A673 (cell line): ENCODE results near the gene SCTR. TPM values are rescaled to one million over a fixed set of nuclear protein-coding genes. Genes with fewer than 3 reads are reported as not detected.

Experiments
- BruUV-seq: library from RNA; stranded (reverse); fragments of 400-500 nt; replicated peaks from 2 replicates; lab custom pipeline; 2021; lab: Mats Ljungman, UMichigan
- CTCF ChIA-PET: fragments of 300-600 bp; sonication (Branson Sonifier 250); formaldehyde crosslinking; loops from one replicate; lab custom pipeline; 2022; ENCODE audit warnings: antibody characterized with exemption; lab: Charles Lee
- POLR2A ChIA-PET: fragments of 300-600 bp; sonication (Branson Sonifier 250); formaldehyde crosslinking; loops from one replicate; lab custom pipeline; 2022; ENCODE audit warnings: antibody characterized with exemption; ENCODE audit not compliant: low non-redundant PET; lab: Charles Lee
- DNase-seq: peaks from one replicate; pipeline ENCODE4 v3.0.0-alpha.2; 2015; ENCODE audit warnings: low spot score
- H3K27ac ChIP-seq: fragments of 200-600 bp; sonication (generic); 2 replicates; pipeline ENCODE4 v1.5.1; 2016; ENCODE audit warnings: mixed run types, low read depth, mild to moderate bottlenecking, mixed read lengths, antibody characterized with exemption, low read length; ENCODE audit not compliant: poor library complexity, severe bottlenecking
- H3K27me3 ChIP-seq: fragments of 200-600 bp; sonication (generic); replicated peaks from 2 replicates; pipeline ENCODE4 v1.6.1; 2017; ENCODE audit warnings: mixed run types, low read depth, mild to moderate bottlenecking, mixed read lengths, antibody characterized with exemption, low read length; ENCODE audit not compliant: insufficient read depth, poor library complexity
- H3K36me3 ChIP-seq: fragments of 200-600 bp; sonication (generic); 2 replicates; pipeline ENCODE4 v1.6.1; 2016; ENCODE audit warnings: mixed run types, mild to moderate bottlenecking, mixed read lengths, antibody characterized with exemption, low read length; ENCODE audit not compliant: insufficient read depth, poor library complexity, severe bottlenecking
- H3K4me1 ChIP-seq: fragments of 200-600 bp; sonication (generic); 2 replicates; pipeline ENCODE4 v1.6.1; 2017; ENCODE audit warnings: mixed run types, mild to moderate bottlenecking, mixed read lengths, antibody characterized with exemption, low read length; ENCODE audit not compliant: insufficient read depth, poor library complexity, severe bottlenecking
- H3K4me3 ChIP-seq: fragments of 200-600 bp; sonication (generic); 2 replicates; pipeline ENCODE4 v1.5.1; 2016; ENCODE audit warnings: low read depth, mixed run types, mild to moderate bottlenecking, mixed read lengths, low read length; ENCODE audit not compliant: poor library complexity, severe bottlenecking
- H3K9me3 ChIP-seq: fragments of 200-600 bp; sonication (generic); 2 replicates; pipeline ENCODE4 v1.6.1; 2016; ENCODE audit warnings: mixed run types, low read depth, mild to moderate bottlenecking, mixed read lengths, antibody characterized with exemption, low read length; ENCODE audit not compliant: poor library complexity, severe bottlenecking
- EZH2 ChIP-seq: fragments of 200-600 bp; sonication (generic); IDR thresholded peaks from 2 replicates; pipeline ENCODE4 v1.6.1; 2017; ENCODE audit warnings: borderline replicate concordance, low read depth, mild to moderate bottlenecking, mixed read lengths, antibody characterized with exemption, low read length; ENCODE audit not compliant: poor library complexity, severe bottlenecking
- intact Hi-C: fragments of 100-400 bp; cut with micrococcal nuclease; formaldehyde crosslinking; loops from one replicate; pipeline ENCODE4 v1.10.0; 2022; ENCODE audit not compliant: unreplicated experiment
- total RNA-seq: library from RNA; stranded (reverse); gene quantifications from 2 replicates; pipeline ENCODE4 v1.2.3, GENCODE V29; 2021
- TF ChIP-seq, protein P1 (sequence below): fragments of 300-800, 200-600 bp; sonication (generic); conservative IDR thresholded peaks from 2 replicates; pipeline ENCODE4 v1.5.1; 2017; ENCODE audit warnings: low read depth, mild to moderate bottlenecking, antibody characterized with exemption, low read length, moderate library complexity, mixed read lengths

SCTR gene
- total RNA-seq, 1 experiment from 2014 or later: not detected

DNA sequence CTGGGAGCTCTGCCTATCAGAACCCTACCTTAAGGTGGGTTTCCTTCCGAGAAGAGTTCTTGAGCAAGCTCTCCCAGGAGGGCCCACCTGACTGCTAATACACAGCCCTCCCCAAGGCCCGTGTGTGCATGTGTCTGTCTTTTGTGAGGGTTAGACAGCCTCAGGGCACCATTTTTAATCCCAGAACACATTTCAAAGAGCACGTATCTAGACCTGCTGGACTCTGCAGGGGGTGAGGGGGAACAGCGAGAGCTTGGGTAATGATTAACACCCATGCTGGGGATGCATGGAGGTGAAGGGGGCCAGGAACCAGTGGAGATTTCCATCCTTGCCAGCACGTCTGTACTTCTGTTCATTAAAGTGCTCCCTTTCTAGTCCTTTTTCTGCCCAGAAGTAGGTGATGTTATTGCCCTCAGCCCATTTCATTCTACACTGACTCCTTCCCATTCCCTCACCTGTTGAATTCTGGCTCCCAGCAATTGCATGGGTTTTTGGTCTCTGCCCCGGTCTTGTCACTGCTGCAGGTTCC, 86.1 kb downstream of the SCTR start:
- intact Hi-C loops: no loop called here
- no peak for DNase-seq
- POLR2A ChIA-PET: no interaction called here

GRCh38 chr2:119436993-119437772, 87.1 kb downstream of the SCTR start:
- ChIA-PET POLR2A (no interaction called here), CTCF (no interaction called here)
- Histone ChIP-seq H3K27ac (no peak overlapping the region), H3K27me3 (no peaks in the 10 kb centered on the region), H3K36me3 (peaks cover 2% of the 10 kb centered on the region), H3K4me1 (peaks cover 22% of the 10 kb centered on the region), H3K9me3 (no peaks in the 10 kb centered on the region), H3K4me3 (no peak overlapping the region)
- DNase-seq: no peak
- TF ChIP-seq, protein P1, sequence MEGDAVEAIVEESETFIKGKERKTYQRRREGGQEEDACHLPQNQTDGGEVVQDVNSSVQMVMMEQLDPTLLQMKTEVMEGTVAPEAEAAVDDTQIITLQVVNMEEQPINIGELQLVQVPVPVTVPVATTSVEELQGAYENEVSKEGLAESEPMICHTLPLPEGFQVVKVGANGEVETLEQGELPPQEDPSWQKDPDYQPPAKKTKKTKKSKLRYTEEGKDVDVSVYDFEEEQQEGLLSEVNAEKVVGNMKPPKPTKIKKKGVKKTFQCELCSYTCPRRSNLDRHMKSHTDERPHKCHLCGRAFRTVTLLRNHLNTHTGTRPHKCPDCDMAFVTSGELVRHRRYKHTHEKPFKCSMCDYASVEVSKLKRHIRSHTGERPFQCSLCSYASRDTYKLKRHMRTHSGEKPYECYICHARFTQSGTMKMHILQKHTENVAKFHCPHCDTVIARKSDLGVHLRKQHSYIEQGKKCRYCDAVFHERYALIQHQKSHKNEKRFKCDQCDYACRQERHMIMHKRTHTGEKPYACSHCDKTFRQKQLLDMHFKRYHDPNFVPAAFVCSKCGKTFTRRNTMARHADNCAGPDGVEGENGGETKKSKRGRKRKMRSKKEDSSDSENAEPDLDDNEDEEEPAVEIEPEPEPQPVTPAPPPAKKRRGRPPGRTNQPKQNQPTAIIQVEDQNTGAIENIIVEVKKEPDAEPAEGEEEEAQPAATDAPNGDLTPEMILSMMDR: no peak
- TF ChIP-seq EZH2: no peak
- no TSS peak for BruUV-seq
- intact Hi-C loops: no loop called here

More for the DNA sequence above, 86.1 kb downstream of the SCTR start:
- no peak overlapping the region for H3K27ac ChIP-seq
- no peak overlapping the region for H3K4me3 ChIP-seq
- CTCF ChIA-PET: no interaction called here
- BruUV-seq: no TSS peak
- TF ChIP-seq, protein P1: no peak
- no peak for TF ChIP-seq EZH2
- peaks cover 12% of the 10 kb centered on the region for H3K4me1 ChIP-seq
- no peaks in the 10 kb centered on the region for H3K9me3 ChIP-seq
- H3K36me3 ChIP-seq: peaks cover 2% of the 10 kb centered on the region
- H3K27me3 ChIP-seq: no peaks in the 10 kb centered on the region

- no peaks in the 10 kb centered on the region for H3K9me3 ChIP-seq
- ChIA-PET CTCF (no interaction called here), POLR2A (interaction anchor here (0.6 kb wide), 1 partner anchor 69 kb away, joined by 3 read pairs; the partner anchor contains the start of genes C2orf76 and DBI)
- no peaks in the 10 kb centered on the region for H3K27me3 ChIP-seq
- no peak for DNase-seq
- H3K27ac ChIP-seq: no peak overlapping the region
- no peak overlapping the region for H3K4me3 ChIP-seq
- peaks cover 2% of the 10 kb centered on the region for H3K36me3 ChIP-seq
- intact Hi-C loops: no loop called here
- no peak for TF ChIP-seq EZH2
- TF ChIP-seq, protein P1: no peak
- H3K4me1 ChIP-seq: peaks cover 30% of the 10 kb centered on the region
- no TSS peak for BruUV-seq
Observed at GRCh38 chr2:119435953-119436297, 88.4 kb downstream of the SCTR start.
